ENCODE data around the gene ZNF335. TPM values are rescaled to one million over a fixed set of nuclear protein-coding genes. Genes with fewer than 3 reads are reported as not detected.
A peak's percentile ranks its signal among the peaks of the same experiment; 100 is the strongest.
"Not testable (repeated sequence)": the region's sequence is repeated elsewhere in the genome, so short reads cannot be mapped to it uniquely, and the experiment has no call there.

ZNF335 gene
- total RNA-seq, 3 donors from 2014 or later, result 39.7 to 46.4 (median 41.6) TPM

DNA sequence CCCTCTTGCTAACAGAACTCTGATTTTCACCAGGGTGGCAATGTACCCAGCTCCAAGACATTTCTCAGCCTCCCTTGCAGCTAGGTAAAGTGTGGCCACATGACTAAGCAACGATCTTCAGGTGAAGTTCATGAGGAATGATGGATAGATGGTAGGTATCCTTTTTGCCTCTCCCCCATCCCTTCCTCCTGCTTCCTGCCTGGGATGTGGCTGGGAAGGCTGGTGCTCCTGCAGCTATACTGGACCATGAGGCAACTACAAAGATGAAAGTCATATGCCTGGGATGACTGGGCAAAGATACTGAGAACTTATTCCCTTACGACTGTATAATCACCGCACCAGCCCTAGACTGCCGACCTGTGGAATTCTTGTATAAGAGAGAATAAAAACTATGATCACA is 13.4 kb downstream of the ZNF335 start:
- no peak for DNase-seq
- Mint-ChIP-seq H3K36me3 (ENCODE audit: insufficient read depth) (peaks cover 37% of the 10 kb centered on the region), H3K4me1 (ENCODE audit: low read depth) (no peaks in the 10 kb centered on the region), H3K9me3 (no peaks in the 10 kb centered on the region), H3K4me3 (no peak overlapping the region), H3K27me3 (ENCODE audit: low read depth) (no peaks in the 10 kb centered on the region)
- no peak for ATAC-seq

DNA sequence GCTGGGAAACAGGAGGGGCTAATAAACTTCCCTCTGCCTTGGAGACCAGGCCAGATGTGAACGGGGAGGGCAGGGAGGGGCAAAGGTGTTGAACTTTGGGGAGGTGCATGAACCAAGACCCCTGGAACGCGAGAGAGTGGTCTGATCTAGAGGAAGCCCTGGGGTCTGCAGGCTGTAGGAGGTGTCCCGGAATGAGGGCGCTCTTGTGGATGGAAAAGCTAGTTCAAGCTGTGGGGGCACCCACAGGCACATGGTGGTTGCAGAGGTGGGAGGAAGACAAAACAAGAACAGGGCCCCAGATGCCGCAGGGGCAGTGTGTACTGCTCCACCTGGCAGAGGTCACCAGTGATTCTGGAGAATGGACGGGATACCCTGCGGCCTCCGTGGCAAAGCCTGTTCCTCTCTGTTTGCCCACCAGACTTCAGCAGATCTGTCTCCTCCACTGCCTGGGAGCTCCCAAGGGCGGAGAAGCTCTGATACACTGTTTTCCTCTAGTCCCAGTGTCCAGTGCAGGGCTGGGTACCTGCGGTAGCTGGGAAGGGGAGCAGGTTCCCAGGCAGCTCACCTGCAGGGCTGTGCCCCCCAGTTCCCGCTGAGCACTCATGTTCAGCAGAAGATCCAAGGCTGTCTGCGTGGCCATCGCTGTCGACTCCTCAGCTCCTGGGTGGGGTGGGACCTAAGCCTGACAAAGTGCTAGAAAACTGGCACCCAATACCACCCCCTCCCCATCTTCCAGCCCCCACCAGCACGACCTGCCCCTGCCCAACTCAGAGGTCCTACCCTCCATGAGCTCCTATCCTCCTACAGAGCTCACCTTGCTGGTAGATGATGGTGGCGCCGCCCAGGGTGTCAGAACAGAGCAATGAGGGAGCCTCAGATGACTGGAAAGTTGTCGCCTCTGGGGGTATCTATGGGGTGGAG is 14.7 kb downstream of the ZNF335 start:
- Mint-ChIP-seq H3K4me1 (ENCODE audit: low read depth) (no peaks in the 10 kb centered on the region), H3K4me3 (no peak overlapping the region), H3K36me3 (ENCODE audit: insufficient read depth) (peaks cover 34% of the 10 kb centered on the region), H3K9me3 (no peaks in the 10 kb centered on the region), H3K27me3 (ENCODE audit: low read depth) (no peaks in the 10 kb centered on the region)
- ATAC-seq (peak in 1 of 2 donors; percentile 16), DNase-seq (no peak)

DNA sequence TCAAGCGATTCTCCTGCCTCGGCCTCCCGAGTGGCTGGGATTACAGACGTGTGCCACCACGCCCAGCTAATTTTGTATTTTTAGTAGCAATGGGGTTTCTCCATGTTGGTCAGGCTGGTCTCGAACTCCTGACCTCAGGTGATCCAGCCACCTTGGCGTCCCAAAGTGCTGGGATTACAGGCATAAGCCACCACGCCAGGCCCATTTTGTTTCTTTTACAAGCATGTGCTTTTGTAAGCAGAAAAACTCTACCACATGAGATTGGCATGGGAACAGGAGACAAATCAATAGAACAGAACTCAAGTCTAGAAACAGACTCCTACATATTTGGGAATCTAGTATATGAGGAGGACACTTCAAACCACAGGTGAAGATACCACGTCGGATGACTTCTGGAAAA is 15.7 kb downstream of the ZNF335 start:
- ATAC-seq, H3K9me3 Mint-ChIP-seq: not testable (repeated sequence)
- peaks cover 40% of the 10 kb centered on the region for H3K36me3 Mint-ChIP-seq (ENCODE audit: insufficient read depth)

DNA sequence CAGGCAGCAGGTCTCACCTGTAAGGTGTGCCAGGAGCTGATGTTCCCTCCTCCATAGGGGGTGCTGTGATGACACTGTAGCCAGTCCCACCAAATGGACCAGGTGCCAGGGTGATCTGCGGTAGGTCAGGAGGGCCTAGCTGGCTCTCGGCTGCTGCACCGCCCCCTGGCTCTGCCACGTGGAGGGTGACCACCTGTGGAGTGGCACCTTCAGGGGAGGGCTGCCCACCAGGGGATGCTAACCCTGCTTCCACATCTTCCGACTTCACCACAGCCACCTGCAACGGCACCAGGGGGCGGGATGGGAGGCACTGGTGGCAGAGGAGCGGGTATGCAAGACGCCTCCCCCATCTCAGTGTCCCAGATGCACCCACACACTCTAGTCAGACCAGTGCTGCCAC is 18.3 kb downstream of the ZNF335 start:
- H3K4me3 Mint-ChIP-seq, result no peak overlapping the region
- no peaks in the 10 kb centered on the region for H3K27me3 Mint-ChIP-seq (ENCODE audit: low read depth)
- peaks cover 31% of the 10 kb centered on the region for H3K36me3 Mint-ChIP-seq (ENCODE audit: insufficient read depth)
- peaks cover 3% of the 10 kb centered on the region for H3K4me1 Mint-ChIP-seq (ENCODE audit: low read depth)
- ATAC-seq, result no peak
- no peaks in the 10 kb centered on the region for H3K9me3 Mint-ChIP-seq
- DNase-seq, result no peak

More for the DNA sequence above, 15.7 kb downstream of the ZNF335 start:
- H3K4me3 Mint-ChIP-seq; H3K27me3 Mint-ChIP-seq (ENCODE audit: low read depth); H3K4me1 Mint-ChIP-seq (ENCODE audit: low read depth); DNase-seq: not testable (repeated sequence)

DNA sequence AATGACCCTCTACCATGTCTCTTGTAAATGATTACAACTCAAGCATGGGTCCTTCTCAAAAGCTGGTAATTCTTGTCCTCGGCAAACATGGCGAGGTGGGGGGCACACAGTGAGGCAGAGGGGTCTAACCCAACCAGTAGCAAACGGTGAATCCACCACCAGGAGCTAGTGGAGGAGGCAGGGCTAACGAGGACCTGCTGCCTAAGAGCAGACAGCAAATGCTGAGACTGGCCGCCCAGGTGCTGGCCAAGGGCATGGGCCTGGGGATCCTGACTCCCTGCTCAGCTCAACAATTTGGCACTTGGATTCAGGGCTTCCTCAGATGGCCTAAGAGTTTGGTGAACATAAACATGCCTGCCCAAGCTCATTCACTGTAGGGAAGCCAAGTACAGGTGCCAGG is 19.1 kb downstream of the ZNF335 start:
- DNase-seq (no peak), ATAC-seq (no peak)
- Mint-ChIP-seq H3K36me3 (ENCODE audit: insufficient read depth) (peaks cover 26% of the 10 kb centered on the region), H3K4me3 (no peak overlapping the region), H3K9me3 (no peaks in the 10 kb centered on the region), H3K27me3 (ENCODE audit: low read depth) (no peaks in the 10 kb centered on the region), H3K4me1 (ENCODE audit: low read depth) (peaks cover 3% of the 10 kb centered on the region)

DNA sequence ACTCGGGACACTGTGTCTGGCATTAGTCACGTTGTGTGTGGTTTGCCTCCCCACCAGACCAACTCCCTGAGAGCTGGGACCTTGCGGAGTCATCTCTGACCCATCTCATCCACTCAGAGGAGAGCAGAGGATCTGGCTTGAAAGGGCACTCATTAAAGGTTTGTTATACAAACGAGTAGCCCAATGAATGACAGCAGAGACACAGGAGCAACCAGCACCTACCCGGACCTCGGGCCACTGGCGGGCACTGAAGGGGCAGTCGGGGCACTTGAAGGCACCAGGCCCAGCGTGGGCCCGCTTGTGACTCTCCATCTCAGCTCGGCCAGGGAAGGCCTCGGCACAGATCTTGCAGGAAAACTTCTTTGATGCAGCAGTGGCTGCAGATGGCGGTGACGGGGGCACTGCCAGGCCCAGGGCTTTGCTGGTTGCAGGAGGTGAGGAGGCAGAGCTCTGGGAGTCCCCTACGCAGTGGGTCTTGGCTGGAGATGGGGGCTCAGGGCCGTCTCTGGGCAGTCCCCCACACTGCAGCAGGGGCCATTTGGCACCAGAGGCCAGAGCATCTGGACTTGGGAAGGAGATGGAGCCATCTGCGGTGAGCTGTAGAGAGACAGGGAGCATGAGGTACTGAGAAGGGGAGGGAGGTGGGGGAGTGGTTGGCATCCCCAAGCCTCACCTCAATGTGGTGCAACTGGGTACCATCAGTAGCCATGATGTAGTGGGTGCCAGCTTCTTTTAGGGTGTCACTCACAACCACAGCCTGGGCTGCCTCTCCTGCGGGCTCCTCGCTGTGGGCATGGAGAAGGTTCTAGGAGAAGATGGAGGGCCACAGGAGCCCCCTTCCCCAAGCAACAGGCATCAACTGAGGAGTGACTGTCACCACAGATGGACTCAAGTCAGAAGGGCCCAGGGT is 19.8 kb downstream of the ZNF335 start:
- no peaks in the 10 kb centered on the region for H3K9me3 Mint-ChIP-seq
- ATAC-seq (no peak), DNase-seq (no peak)
- H3K4me1 Mint-ChIP-seq (ENCODE audit: low read depth), result peaks cover 3% of the 10 kb centered on the region
- H3K27me3 Mint-ChIP-seq (ENCODE audit: low read depth), result no peaks in the 10 kb centered on the region
- no peak overlapping the region for H3K4me3 Mint-ChIP-seq
- H3K36me3 Mint-ChIP-seq (ENCODE audit: insufficient read depth), result peaks cover 23% of the 10 kb centered on the region

DNA sequence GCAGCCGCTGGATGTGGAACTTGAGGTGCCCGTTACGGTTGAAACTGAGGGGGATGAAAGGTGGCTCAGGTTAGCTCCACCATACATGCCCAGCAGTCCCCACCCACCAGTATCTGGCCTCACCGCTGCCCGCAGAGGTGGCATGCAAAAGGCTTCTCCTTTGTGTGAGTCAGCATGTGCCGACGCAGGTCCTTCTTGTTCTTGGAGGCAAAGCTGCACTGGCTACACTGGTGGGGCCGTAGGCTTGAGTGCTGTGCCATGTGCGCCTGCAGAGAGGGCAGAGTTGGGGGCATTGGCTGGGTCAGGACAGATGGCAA is 21.7 kb downstream of the ZNF335 start:
- no peaks in the 10 kb centered on the region for H3K9me3 Mint-ChIP-seq
- no peak overlapping the region for H3K4me3 Mint-ChIP-seq
- H3K36me3 Mint-ChIP-seq (ENCODE audit: insufficient read depth), result peaks cover 24% of the 10 kb centered on the region
- ATAC-seq (no peak), DNase-seq (no peak)
- H3K4me1 Mint-ChIP-seq (ENCODE audit: low read depth), result peaks cover 13% of the 10 kb centered on the region
- H3K27me3 Mint-ChIP-seq (ENCODE audit: low read depth), result no peaks in the 10 kb centered on the region

DNA sequence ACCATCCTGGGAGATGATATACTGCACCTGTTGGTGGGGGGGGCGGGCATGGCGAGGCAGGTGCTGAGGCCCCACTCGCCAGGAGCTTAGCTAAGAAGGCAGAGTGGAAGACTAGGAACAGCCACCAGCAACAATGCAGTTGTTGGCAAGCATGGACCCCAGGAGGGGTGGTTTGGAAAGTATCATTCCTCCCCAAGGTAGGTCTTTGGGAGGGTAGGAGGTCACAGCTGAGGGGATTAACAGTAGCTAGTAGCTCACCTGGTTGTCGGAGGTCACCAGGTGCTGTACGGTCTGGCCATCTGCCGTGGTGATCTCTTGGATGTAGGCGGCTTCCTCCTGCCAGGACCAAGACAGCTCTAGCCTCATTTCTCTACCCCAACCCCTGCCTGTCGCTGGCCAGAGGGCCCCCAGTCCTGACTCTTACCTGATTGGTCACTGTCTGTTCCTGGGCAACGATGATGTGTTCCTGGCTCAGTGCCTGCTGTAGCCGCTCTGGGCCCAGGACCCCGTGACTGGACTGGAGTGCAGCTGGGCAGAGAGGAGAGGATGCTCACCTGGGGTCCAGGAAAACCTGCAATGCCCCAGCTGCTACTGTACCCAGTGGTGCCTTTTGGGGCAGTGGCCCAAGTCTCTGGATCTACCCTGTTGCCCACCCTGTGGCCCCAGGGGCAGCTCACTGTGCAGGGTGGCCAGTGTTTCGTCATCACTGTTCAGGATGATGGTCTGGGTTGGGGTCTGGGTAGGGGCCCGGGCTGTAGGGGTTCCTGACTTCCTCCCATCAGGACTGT is 22.3 kb downstream of the ZNF335 start:
- no peak for DNase-seq
- H3K9me3 Mint-ChIP-seq, result no peaks in the 10 kb centered on the region
- H3K36me3 Mint-ChIP-seq (ENCODE audit: insufficient read depth), result peaks cover 24% of the 10 kb centered on the region
- H3K4me3 Mint-ChIP-seq, result no peak overlapping the region
- no peak for ATAC-seq
- peaks cover 16% of the 10 kb centered on the region for H3K4me1 Mint-ChIP-seq (ENCODE audit: low read depth)
- no peaks in the 10 kb centered on the region for H3K27me3 Mint-ChIP-seq (ENCODE audit: low read depth)

DNA sequence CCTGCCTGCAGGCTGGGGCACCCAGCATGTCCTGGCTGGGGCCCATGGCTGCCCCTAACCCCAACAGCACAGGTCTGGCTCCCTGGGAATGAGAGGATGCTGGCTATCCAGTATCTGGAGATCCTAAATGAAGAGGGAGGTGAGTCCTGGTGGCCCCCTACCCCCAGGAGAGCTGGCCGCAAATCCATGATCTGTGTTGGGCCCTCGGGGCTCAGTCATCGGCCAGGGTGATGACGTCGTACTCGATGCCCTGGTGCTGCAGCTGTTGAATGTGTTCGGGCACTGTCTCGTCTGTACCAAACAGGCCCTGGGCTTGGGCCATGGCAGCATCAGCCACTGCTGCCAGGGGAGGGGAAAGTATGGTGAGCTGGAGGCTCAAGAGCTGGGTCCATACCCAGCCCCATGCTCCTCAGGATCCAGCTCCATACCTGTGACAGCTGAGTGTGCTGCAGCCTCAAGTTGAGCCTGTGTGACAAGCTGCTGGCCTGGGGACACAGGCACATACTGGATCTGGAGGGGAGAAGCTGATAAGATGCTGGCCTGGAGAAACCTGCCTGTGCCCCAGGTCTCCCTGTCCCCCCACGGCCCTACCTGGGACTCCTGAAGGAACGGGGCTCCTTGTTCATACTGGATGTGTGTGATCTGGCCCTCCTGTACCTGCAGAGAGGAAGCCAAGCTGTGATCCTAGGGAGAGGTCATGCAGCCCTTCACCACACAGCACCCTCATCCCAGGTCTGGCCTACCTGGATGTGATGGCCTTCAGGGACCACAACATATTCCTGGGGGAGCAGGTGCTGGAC is 23.1 kb downstream of the ZNF335 start:
- Mint-ChIP-seq H3K9me3 (no peaks in the 10 kb centered on the region), H3K27me3 (ENCODE audit: low read depth) (no peaks in the 10 kb centered on the region), H3K36me3 (ENCODE audit: insufficient read depth) (peaks cover 29% of the 10 kb centered on the region), H3K4me3 (no peak overlapping the region), H3K4me1 (ENCODE audit: low read depth) (peaks cover 24% of the 10 kb centered on the region)
- no peak for DNase-seq
- no peak for ATAC-seq

DNA sequence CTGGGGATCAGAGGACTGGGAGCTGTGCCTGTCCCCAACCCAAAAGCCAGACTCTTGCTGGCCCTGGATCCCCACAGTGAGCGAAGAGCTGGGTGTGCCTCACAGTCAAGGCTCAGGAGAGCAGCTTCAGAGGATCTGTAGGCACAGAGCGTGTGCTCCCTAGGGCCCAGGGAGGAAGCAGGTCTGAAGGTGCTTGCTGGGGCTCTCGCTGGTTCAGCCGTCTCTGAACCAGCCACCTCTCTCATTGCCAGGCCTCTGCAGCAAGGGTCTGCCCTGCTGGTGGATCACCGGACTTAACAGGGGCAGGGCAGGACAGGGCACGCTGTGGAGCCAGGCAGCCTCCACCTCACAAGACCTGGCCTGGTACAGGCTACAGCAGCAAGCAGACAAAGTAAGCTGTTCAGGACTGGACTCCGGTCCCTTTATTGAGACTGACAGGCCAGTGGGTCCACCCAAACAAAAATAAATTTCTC is 23.7 kb downstream of the ZNF335 start:
- Mint-ChIP-seq H3K27me3 (ENCODE audit: low read depth) (no peaks in the 10 kb centered on the region), H3K4me1 (ENCODE audit: low read depth) (peaks cover 29% of the 10 kb centered on the region), H3K36me3 (ENCODE audit: insufficient read depth) (peaks cover 36% of the 10 kb centered on the region), H3K9me3 (no peaks in the 10 kb centered on the region), H3K4me3 (no peak overlapping the region)
- ATAC-seq, result no peak
- DNase-seq, result no peak

DNA sequence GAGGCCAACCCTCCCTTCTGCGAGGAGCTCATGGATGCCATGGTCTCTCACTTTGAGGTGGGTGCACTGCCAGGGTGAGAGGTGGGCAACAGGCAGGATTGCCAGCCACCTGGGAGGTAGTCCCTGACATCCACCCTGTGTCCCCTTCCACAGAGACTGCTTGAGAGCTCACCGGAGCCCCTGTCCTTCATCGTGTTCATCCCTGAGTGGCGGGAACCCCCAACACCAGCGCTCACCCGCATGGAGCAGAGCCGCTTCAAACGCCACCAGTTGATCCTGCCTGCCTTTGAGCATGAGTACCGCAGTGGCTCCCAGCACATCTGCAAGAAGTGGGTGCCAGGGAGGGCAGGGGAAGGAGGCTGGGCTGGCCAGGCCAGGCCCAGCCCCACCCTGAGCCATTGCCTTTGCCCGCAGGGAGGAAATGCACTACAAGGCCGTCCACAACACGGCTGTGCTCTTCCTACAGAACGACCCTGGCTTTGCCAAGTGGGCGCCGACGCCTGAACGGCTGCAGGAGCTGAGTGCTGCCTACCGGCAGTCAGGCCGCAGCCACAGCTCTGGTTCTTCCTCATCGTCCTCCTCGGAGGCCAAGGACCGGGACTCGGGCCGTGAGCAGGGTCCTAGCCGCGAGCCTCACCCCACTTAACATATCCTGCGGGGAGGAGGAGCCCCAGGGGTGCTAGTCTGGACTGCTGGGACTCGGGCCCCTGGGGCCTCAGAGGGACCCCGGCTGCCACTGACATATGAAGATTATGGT is 24.7 kb downstream of the ZNF335 start:
- Mint-ChIP-seq H3K4me3 (no peak overlapping the region), H3K9me3 (no peaks in the 10 kb centered on the region), H3K4me1 (ENCODE audit: low read depth) (peaks cover 29% of the 10 kb centered on the region), H3K27me3 (ENCODE audit: low read depth) (no peaks in the 10 kb centered on the region), H3K36me3 (ENCODE audit: insufficient read depth) (peaks cover 35% of the 10 kb centered on the region)
- no peak for ATAC-seq
- DNase-seq, result no peak

DNA sequence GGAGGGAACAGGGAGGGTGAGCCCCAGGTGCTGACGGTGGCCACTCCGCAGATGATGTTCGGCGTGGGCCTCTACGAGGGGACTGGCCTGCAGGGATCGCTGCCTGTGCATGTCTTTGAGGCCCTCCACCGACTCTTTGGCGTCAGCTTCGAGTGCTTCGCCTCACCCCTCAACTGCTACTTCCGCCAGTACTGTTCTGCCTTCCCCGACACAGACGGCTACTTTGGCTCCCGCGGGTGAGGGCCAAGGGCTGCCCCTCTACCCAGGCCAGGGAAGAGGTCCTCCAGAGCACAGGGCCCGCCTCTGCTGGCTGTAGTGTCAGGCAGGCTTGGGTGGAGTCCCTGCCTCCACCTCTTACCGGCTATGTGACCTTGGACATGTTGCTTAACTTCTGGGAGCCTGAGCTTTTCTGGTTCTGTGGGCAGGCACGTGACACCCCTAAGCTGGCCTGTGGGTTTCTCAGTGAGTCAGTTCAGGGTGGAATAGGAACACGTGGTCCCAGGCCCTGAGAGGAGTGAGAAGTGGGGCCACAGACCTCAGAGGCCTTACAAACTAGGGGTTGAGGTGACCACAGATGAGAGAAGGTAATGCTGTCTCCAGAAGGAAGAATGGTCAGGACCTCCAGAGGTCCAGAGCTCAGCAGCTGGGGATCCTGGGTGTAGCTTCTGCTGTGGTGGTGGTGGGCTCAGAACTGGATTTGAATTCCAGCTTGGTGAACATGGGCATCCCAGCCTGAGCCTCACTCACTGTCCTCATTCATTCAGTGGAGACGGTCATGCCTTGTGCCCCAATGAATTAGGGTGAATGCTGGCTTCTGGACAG is 25.6 kb downstream of the ZNF335 start:
- peak; percentile 37 to 57 for ATAC-seq
- Mint-ChIP-seq H3K4me1 (ENCODE audit: low read depth) (peaks cover 26% of the 10 kb centered on the region), H3K36me3 (ENCODE audit: insufficient read depth) (peaks cover 29% of the 10 kb centered on the region), H3K27me3 (ENCODE audit: low read depth) (no peaks in the 10 kb centered on the region), H3K4me3 (no peak overlapping the region), H3K9me3 (no peaks in the 10 kb centered on the region)
- peak; percentile 22 for DNase-seq

Measured in activated T-cell treated with anti-CD3 and anti-CD28 coated beads, Interleukin-2, amount 50 U/mL, for 4 hours (primary cell).